K562 (cell line): Measurements from ENCODE around the gene MMEL1. TPM values are rescaled to one million over a fixed set of nuclear protein-coding genes. Genes with fewer than 3 reads are reported as not detected.

Experiments
- ATAC-seq: fragments of 200-7000 bp; cut with Tn5 transposase; 3 replicates; pipeline ENCODE4 v1.9.1; 2020; ENCODE audit warnings: moderate library complexity
- BruUV-seq: library from RNA; stranded (reverse); fragments of 400-500 nt; replicated peaks from 2 replicates; lab custom pipeline; 2021; lab: Mats Ljungman, UMichigan
- CTCF ChIA-PET: fragments of 300-600 bp; formaldehyde crosslinking; extraction: SDS; loops from one replicate; lab custom pipeline; 2021; ENCODE audit warnings: low intra/inter-chr PET ratio; lab: Yijun Ruan, JAX
- POLR2A ChIA-PET: fragments of 300-600, 350-650 bp; sonication (Branson Sonifier 250); formaldehyde crosslinking; extraction: SDS; loops from one replicate; lab custom pipeline; 2021; ENCODE audit warnings: antibody characterized with exemption, inconsistent platforms; lab: Yijun Ruan, JAX
- DNase-seq, 4 experiments: peaks; one replicate each; pipeline versions ENCODE4 v3.0.0 to v3.0.0-alpha.2; 2011 to 2018; ENCODE audit warnings: low spot score in 3 of 4, mixed read lengths in 3 of 4; ENCODE audit errors: extremely low read depth in 1 of 4
- FAIRE-seq: peaks from 2 replicates; lab custom pipeline; 2011; peaks lifted over from hg19 to GRCh38; lab: Jason Lieb, UNC
- H2AFZ ChIP-seq: 2 replicates; pipeline ENCODE4 v1.6.0; 2011; ENCODE audit warnings: low read depth, low read length, control low read depth, inconsistent platforms
- H3K27ac ChIP-seq: fragments of 200-600 bp; 3 replicates; pipeline ENCODE4 v1.8.0; 2011; ENCODE audit warnings: low read depth, mild to moderate bottlenecking, control low read depth, inconsistent platforms, low read length, moderate library complexity, mixed read lengths; ENCODE audit errors: extremely low read depth
- H3K27me3 ChIP-seq, 2 experiments: fragments of 300-600 bp in 1 of 2; 2 replicates in 1 of 2; 3 replicates in 1 of 2; pipeline versions ENCODE4 v1.6.0 to v1.8.0; 2011; ENCODE audit warnings: inconsistent platforms in 2 of 2, low read length in 2 of 2, mild to moderate bottlenecking in 1 of 2, mixed read lengths in 1 of 2, moderate library complexity in 1 of 2; ENCODE audit not compliant: control insufficient read depth in 2 of 2, insufficient read depth in 2 of 2
- H3K36me3 ChIP-seq: fragments of 300-600 bp; 3 replicates; pipeline ENCODE4 v1.8.0; 2011; ENCODE audit warnings: mild to moderate bottlenecking, low read length, inconsistent platforms; ENCODE audit not compliant: control insufficient read depth, insufficient read depth
- H3K4me1 ChIP-seq, 2 experiments: fragments of 200-600 bp in 1 of 2; replicated peaks in 1 of 2; 2 replicates in 1 of 2; 3 replicates in 1 of 2; pipeline versions ENCODE4 v1.5.1 to v1.8.0; 2011; ENCODE audit warnings: inconsistent platforms in 2 of 2, low read length in 2 of 2, mild to moderate bottlenecking in 1 of 2, mixed read lengths in 1 of 2, moderate library complexity in 1 of 2; ENCODE audit not compliant: control insufficient read depth in 2 of 2, insufficient read depth in 2 of 2
- H3K4me2 ChIP-seq: 2 replicates; pipeline ENCODE4 v1.6.1; 2011; ENCODE audit warnings: low read length, control low read depth, inconsistent platforms, mixed read lengths; ENCODE audit not compliant: insufficient read depth
- H3K4me3 ChIP-seq: fragments of 200-600 bp; sonication (generic), shearing (Covaris generic); 2 replicates; pipeline ENCODE4 v1.5.1; 2016; ENCODE audit warnings: control low read depth, inconsistent platforms
- H3K79me2 ChIP-seq: fragments of 200-600 bp; 3 replicates; pipeline ENCODE4 v1.8.0; 2011; ENCODE audit warnings: low read length, inconsistent platforms; ENCODE audit not compliant: control insufficient read depth, insufficient read depth
- H3K9ac ChIP-seq, 2 experiments: 2 replicates each; pipeline versions ENCODE4 v1.6.0 to v1.6.1; 2011; ENCODE audit warnings: low read depth in 2 of 2, low read length in 2 of 2, control low read depth in 1 of 2, inconsistent platforms in 1 of 2, mild to moderate bottlenecking in 1 of 2, mixed read lengths in 1 of 2; ENCODE audit not compliant: insufficient read depth in 1 of 2
- H3K9me1 ChIP-seq: one replicate; pipeline ENCODE4 v1.6.0; 2011; ENCODE audit warnings: inconsistent platforms, mild to moderate bottlenecking, low read length, moderate library complexity; ENCODE audit not compliant: control insufficient read depth, insufficient read depth
- H3K9me3 ChIP-seq: replicated peaks from 2 replicates; pipeline ENCODE4 v1.5.1; 2011; ENCODE audit warnings: low read depth, low read length, inconsistent platforms; ENCODE audit not compliant: control insufficient read depth, insufficient read depth
- H4K20me1 ChIP-seq: replicated peaks from 2 replicates; pipeline ENCODE4 v1.6.1; 2011; ENCODE audit warnings: low read length, inconsistent platforms, mixed read lengths; ENCODE audit not compliant: control insufficient read depth, insufficient read depth
- CEBPB ChIP-seq: fragments of 450-650 bp; IDR thresholded peaks from 2 replicates; pipeline ENCODE4 v1.6.1; 2016; ENCODE audit warnings: missing genetic modification characterization, missing compliant biosample characterization
- HEY1 ChIP-seq: fragments of 250-450 bp; sonication (Bioruptor Pico); IDR thresholded peaks from 2 replicates; pipeline ENCODE4 v1.5.0; 2020; ENCODE audit warnings: mild to moderate bottlenecking, moderate library complexity, borderline replicate concordance
- MIER1 ChIP-seq: fragments of 450-650 bp; IDR thresholded peaks from 2 replicates; pipeline ENCODE4 v1.6.1; 2016; ENCODE audit warnings: antibody characterized with exemption, mild to moderate bottlenecking, low read depth
- PML ChIP-seq: IDR thresholded peaks from 2 replicates; pipeline ENCODE4 v1.6.1; 2012; ENCODE audit warnings: low read length, inconsistent platforms
- RFX7 ChIP-seq: fragments of 250-450 bp; sonication (Bioruptor Pico); IDR thresholded peaks from 2 replicates; pipeline ENCODE4 v1.5.1; 2021; ENCODE audit warnings: mild to moderate bottlenecking
- SMARCB1 ChIP-seq: IDR thresholded peaks from 2 replicates; pipeline ENCODE4 v1.6.1; 2011; ENCODE audit warnings: improper control_type of control experiment, low read depth; ENCODE audit not compliant: insufficient read length
- WGBS: fragments of 100-300 bp; shearing (Covaris generic); methylation state at CpG from one replicate; pipeline ENCODE4 v1.1.6; 2016; ENCODE audit warnings: low coverage, mixed read lengths; ENCODE audit not compliant: insufficient coverage; ENCODE audit errors: missing lambda C conversion rate; 5-methylcytosine and 5-hydroxymethylcytosine counted together
- in situ Hi-C: fragments of 300-500 bp; cut with MboI; formaldehyde crosslinking; loops from 4 replicates; pipeline ENCODE4 v1.15.0; 2018; ENCODE audit warnings: inconsistent platforms, mixed read lengths
- intact Hi-C: fragments of 100-400 bp; cut with micrococcal nuclease; formaldehyde crosslinking; loops from 2 replicates; pipeline ENCODE4 v1.14.2; 2022
- polyA plus RNA-seq, 8 experiments: library from polyadenylated mRNA; depleted of rRNA in 4 of 8; stranded (reverse) in 5 of 8; unstranded in 3 of 8; fragments of >200 nt; fragmentation: Nextera tagmentation in 2 of 8; fragmentation: Illumina TruSeq in 1 of 8; extraction: Ambion mirVana in 2 of 8; extraction: Trizol in 1 of 8; gene quantifications; 2 replicates each; pipeline versions ENCODE4 v1.2.1 to v1.2.3, GENCODE V29; 2011 to 2014; ENCODE audit warnings: inconsistent platforms in 1 of 8, missing spikeins in 1 of 8
- total RNA-seq, 7 experiments: library from RNA; depleted of rRNA in 6 of 7; stranded (reverse); fragments of >200 nt in 6 of 7; fragmentation: Illumina TruSeq in 2 of 7; extraction: Trizol in 2 of 7; gene quantifications; 2 replicates each; pipeline versions ENCODE4 v1.2.1 to v1.2.3, GENCODE V29; 2011 to 2021; ENCODE audit warnings: low replicate concordance in 1 of 7
- TF ChIP-seq, protein P1 (sequence below): fragments of 450-650 bp; formaldehyde crosslinking; IDR thresholded peaks from 2 replicates; pipeline ENCODE4 v1.4.0; 2020; ENCODE audit warnings: mild to moderate bottlenecking, mixed read lengths
- TF ChIP-seq, protein P2 (sequence below): sonication (generic); IDR thresholded peaks from 2 replicates; pipeline ENCODE4 v1.6.1; 2016
- TF ChIP-seq, protein P3 (sequence below): sonication (generic); formaldehyde crosslinking; IDR thresholded peaks from 2 replicates; pipeline ENCODE4 v1.8.1; 2022; ENCODE audit warnings: missing genetic modification reagents
- TF ChIP-seq, protein P4 (sequence below): sonication (generic); formaldehyde crosslinking; IDR thresholded peaks from 2 replicates; pipeline ENCODE4 v1.8.0; 2022; ENCODE audit warnings: missing genetic modification reagents, mild to moderate bottlenecking, borderline replicate concordance

Gene MMEL1
- total and polyA plus RNA-seq, 9 of the 15 experiments (the other 6 are each of a cell fraction or from before 2014, with no cell fraction given), result not detected

DNA sequence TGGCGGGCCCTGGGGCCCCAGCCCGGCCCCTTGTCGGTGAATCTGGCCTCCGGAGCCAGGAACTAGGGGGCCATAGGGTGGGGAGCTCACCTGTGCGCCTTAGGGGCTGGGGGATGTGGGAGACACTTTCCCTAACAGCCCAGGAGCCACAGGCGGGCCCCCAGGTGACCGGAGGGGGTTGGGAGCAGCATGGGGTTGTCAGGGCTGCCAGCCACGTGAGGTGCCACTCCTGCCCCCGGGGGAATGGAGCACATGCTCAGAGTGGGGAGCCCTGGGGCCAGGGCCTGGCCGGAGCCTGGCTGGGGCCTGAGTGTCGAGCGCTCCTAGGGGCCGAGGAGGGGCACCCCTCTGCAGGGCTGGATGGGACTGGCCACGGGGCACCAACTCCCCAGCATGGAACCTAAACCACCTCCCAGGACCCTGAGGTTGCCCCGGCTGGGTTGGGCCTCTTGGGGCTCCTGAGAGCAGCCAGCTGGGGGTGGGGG, 26.4 kb downstream of the MMEL1 start (continued):
- TF ChIP-seq HEY1 (no peak), CEBPB (no peak), PML (no peak)

DNA sequence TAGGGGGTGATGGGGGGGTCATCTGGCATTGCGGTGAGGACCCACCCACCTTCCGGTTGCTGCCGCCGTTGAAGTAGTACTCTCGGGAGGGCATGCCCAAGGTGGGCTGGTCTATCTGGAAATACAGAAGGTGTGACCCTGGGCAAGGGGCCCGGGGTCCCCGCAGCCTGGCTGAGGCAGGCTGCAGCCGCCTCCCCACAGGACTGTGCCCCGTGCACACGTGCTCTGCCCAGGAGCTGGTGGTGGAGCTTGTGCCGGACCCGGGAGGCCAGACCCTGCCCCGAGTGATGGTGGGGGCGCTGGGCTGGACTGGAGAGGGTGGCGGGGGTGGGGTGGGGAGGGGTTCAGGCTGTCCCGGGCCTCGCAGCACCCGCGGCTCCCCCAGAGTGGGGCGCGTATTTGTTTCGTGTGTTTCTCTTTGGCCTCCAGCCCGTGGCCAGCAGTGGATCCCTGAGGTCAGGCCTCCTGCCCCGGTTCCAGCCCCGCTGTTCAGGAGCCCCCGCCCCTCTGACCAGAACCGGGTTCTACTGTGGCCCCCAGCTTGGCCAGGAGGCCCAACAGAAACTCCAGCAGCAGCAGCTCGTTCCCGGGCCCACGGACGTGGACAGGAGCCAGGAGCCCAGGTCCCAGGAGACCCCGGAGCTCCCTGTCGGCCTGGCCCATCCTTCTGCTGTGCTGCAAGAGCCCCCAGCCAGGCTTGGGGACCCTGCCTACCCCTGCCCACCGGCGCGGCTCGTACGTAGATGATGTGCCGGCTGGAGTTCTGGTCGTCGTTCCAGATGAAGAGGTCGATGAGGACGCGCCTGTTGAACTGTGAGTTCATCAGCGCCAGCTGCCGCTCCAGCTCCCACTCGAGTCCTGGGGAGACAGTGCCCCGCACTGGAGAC, 27.1 kb downstream of the MMEL1 start:
- DNase-seq (no peak), ATAC-seq (no peak), FAIRE-seq (no peak)
- Histone ChIP-seq H3K4me2 (no peak overlapping the region), H2AFZ (no peak overlapping the region), H3K27ac (no peak overlapping the region), H3K79me2 (no peaks in the 10 kb centered on the region), H3K9me1 (no peaks in the 10 kb centered on the region), H3K27me3 (peaks cover 33 to 66% of the 10 kb centered on the region in 2 experiments; a peak in 4 of 5 replicates), H3K9me3 (no peaks in the 10 kb centered on the region), H3K4me3 (no peak overlapping the region), H4K20me1 (0 out of 2 replicates have a peak, but pooled peaks cover 9% of the 10 kb centered on the region), H3K9ac (no peak overlapping the region; a peak in 1 of 4 replicates), H3K36me3 (no peaks in the 10 kb centered on the region), H3K4me1 (peaks cover 0 to 39% of the 10 kb centered on the region in 2 experiments; a peak in 2 of 5 replicates)
- 13% methylated on average over 30 of the region's 48 CpGs for WGBS
- CTCF ChIA-PET, result no interaction called here
- in situ Hi-C loops (no loop called here), intact Hi-C loops (no loop called here)
- POLR2A ChIA-PET, result interaction anchor here (1.0 kb wide), 1 partner anchor 20 kb away, joined by 4 read pairs; no protein-coding TSS in a partner anchor
- BruUV-seq, result no TSS peak
- TF ChIP-seq RFX7 (no peak), MIER1 (no peak), SMARCB1 (no peak)
- TF ChIP-seq, protein P1, sequence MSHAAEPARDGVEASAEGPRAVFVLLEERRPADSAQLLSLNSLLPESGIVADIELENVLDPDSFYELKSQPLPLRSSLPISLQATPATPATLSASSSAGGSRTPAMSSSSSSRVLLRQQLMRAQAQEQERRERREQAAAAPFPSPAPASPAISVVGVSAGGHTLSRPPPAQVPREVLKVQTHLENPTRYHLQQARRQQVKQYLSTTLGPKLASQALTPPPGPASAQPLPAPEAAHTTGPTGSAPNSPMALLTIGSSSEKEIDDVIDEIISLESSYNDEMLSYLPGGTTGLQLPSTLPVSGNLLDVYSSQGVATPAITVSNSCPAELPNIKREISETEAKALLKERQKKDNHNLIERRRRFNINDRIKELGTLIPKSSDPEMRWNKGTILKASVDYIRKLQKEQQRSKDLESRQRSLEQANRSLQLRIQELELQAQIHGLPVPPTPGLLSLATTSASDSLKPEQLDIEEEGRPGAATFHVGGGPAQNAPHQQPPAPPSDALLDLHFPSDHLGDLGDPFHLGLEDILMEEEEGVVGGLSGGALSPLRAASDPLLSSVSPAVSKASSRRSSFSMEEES, result no peak
- TF ChIP-seq, protein P2, sequence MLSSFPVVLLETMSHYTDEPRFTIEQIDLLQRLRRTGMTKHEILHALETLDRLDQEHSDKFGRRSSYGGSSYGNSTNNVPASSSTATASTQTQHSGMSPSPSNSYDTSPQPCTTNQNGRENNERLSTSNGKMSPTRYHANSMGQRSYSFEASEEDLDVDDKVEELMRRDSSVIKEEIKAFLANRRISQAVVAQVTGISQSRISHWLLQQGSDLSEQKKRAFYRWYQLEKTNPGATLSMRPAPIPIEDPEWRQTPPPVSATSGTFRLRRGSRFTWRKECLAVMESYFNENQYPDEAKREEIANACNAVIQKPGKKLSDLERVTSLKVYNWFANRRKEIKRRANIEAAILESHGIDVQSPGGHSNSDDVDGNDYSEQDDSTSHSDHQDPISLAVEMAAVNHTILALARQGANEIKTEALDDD, result no peak
- TF ChIP-seq, protein P3, sequence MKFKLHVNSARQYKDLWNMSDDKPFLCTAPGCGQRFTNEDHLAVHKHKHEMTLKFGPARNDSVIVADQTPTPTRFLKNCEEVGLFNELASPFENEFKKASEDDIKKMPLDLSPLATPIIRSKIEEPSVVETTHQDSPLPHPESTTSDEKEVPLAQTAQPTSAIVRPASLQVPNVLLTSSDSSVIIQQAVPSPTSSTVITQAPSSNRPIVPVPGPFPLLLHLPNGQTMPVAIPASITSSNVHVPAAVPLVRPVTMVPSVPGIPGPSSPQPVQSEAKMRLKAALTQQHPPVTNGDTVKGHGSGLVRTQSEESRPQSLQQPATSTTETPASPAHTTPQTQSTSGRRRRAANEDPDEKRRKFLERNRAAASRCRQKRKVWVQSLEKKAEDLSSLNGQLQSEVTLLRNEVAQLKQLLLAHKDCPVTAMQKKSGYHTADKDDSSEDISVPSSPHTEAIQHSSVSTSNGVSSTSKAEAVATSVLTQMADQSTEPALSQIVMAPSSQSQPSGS, result no peak
- TF ChIP-seq, protein P4, sequence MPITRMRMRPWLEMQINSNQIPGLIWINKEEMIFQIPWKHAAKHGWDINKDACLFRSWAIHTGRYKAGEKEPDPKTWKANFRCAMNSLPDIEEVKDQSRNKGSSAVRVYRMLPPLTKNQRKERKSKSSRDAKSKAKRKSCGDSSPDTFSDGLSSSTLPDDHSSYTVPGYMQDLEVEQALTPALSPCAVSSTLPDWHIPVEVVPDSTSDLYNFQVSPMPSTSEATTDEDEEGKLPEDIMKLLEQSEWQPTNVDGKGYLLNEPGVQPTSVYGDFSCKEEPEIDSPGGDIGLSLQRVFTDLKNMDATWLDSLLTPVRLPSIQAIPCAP (CRISPR knock-in tag), result no peak
